Stimulated activated CD8-positive, alpha-beta memory T cell treated with anti-CD3 and anti-CD28 coated beads, Interleukin-4, amount 100 ng/mL, for 48 hours (primary cell): Measurements from ENCODE around the gene TRNAU1AP.
"Not testable (repeated sequence)": the region's sequence is repeated elsewhere in the genome, so short reads cannot be mapped to it uniquely, and the experiment has no call there.

Source experiments
- DNase-seq: peaks from one replicate; pipeline ENCODE4 v3.0.0-alpha.2; 2020

TRNAU1AP gene

DNA sequence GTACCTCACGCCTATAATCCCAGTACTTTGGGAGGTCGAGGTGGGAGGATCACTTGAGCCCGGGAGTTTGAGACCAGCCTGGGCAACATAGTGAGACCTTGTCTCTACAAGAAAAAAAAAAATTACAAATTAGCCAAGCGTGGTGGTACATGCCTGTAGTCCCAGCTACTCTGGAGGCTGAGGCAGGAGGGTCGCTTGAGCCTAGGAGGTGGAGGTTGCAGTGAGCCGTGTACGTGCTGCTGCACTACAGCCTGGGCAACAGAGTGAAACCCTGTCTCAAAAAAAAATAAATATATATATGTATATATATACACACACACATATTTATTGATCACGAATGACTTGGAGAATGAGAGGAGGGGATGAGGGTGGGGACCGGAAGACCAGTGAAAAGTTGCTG lies 30.3 kb upstream of the TRNAU1AP start:
- DNase-seq, result not testable (repeated sequence)

DNA sequence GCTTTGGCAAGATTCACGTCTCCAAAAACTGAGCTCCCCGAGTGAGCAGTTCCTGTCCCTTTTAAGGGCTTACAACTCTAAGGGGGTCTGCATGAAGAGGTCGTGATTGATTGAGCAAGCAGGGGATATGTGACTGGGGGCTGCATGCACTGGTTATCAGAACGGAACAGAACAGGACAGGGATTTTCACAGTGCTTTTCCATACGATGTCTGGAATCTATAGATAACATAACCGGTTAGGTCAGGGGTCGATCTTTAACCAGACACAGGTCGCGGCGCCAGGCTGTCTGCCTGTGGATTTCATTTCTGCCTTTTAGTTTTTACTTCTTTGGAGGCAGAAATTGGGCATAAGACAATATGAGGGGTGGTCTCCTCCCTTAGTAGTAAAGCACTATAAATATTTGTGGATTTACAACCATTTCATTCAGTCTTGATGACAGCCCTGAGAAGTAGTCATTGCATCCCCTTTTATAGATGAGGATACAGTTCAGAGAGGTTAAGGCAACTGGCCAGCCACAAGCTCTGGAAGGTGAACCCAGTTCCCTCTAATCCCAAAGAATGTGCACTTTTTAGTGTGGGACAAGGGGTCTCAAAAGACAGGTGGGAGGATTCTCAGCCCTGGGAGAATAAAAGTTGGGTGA lies 27.8 kb upstream of the TRNAU1AP start:
- DNase-seq, result not testable (repeated sequence)

DNA sequence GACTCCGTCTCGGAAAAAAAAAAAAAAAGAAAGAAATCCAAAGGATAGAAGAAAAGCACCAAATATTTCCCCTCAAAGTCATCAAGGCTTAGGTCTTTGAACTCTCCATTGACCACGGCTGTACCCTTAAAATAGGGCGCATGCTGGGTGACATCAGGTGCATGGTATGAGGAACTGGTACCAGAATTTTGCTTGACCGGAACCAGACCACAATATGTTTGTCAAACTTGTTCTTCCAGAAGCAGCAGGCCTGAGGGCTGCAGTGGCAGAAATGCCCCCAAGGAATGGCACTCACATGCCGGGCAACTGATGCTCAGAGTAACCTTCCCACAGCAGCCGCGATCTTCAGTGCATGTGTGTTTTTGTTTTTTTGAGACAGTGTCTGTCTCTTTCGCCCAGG lies 26.0 kb upstream of the TRNAU1AP start:
- no peak for DNase-seq

DNA sequence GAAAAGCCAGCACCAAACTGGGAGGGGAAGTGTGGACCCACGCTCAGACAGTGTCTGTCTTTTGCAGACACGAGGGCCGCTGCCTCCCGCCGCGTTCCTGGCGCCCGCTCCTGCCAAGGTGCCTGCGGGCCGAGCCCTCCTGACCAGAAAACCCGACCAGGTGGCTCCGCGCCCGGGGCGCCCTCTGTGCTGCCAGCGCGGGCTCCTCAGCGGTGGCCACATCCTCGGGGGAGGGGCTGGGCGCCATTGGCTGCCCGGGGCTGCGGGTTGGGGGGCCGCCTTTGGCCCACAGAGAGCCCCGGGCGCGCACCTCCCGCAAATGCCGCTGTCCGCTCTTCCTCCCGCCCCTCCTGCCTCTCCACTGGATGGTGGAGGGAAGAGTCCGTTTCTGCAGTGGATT lies 22.4 kb upstream of the TRNAU1AP start:
- DNase-seq, result no peak

DNA sequence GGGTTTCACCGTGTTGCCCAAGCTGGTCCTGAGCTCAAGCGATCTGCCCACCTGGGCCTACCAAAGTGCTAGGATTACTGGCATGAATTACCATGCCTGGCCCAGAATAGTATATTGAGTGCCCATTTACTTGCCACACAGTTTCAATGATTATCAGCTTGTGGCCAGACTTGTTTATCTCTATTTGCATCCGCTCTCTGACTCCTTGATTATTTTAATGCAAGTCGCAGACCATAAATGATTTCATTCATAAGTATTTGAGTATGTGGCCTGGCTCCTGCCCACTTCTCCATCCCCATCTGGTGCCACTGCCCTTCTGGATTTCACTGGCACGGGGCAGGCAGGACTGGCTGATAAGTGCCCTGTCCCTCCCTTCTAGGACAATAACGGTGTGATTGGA lies 18.2 kb upstream of the TRNAU1AP start:
- no peak for DNase-seq

DNA sequence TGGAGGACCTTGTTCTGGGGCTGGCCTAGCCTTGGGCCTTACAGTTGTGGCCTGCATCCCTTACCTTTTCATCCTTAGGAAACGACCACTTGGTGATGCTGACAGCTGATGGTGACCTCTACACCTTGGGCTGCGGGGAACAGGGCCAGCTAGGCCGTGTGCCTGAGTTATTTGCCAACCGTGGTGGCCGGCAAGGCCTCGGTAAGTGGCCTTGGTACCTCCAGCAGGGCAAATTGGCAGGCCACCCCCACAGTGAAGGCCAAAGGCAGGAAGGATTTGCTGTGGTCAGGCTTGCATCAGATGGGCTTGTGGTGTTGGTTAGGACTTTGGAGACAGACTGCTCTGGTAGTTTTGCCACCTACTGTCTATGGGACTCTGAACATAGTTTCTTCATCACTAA lies 17.7 kb upstream of the TRNAU1AP start:
- DNase-seq, result no peak

DNA sequence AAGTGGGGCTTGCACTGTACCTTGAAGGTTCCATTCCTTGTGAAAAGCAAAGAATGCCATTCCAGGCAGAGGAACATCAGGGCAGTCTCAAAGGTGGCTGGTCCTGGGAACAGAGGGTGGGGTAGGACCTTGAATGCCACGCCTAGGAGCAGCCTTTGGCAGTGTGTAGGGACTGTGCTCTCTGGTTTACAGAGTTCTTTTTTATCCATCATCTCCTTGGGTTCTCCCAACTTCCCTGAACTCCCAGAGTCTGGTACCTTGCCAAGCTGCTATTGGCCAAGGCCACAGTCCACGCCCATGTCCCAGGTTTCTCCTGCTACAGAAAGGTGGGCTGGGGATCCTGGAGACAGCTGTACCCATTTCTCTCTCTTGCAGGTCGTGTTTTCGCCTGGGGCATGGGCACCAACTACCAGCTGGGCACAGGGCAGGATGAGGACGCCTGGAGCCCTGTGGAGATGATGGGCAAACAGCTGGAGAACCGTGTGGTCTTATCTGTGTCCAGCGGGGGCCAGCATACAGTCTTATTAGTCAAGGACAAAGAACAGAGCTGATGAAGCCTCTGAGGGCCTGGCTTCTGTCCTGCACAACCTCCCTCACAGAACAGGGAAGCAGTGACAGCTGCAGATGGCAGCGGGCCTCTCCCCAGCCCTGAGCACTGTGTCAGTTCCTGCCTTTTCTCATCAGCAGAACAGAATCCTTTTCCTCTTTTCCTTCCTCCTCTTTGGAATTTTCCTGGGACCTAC lies 15.3 kb upstream of the TRNAU1AP start:
- DNase-seq, result no peak

DNA sequence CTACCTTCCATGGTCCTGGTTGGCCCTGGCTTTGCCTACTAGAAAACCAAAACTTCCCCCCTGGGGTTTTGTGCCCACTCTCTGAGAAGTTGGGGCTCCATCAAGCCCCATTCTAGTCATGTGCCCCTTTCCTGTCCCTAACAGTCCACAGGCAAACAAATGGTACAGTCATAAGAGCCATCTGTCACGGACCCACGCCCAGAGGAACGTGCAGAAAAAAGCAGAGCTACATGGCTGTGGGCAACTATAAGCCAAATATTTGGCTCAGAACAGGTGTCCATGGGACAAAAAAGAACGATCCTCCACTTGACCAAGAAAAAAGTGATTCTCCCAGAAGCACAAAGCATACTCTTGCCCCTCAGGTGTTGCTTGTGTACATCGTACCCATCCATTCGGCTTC lies 14.6 kb upstream of the TRNAU1AP start:
- DNase-seq, result no peak

DNA sequence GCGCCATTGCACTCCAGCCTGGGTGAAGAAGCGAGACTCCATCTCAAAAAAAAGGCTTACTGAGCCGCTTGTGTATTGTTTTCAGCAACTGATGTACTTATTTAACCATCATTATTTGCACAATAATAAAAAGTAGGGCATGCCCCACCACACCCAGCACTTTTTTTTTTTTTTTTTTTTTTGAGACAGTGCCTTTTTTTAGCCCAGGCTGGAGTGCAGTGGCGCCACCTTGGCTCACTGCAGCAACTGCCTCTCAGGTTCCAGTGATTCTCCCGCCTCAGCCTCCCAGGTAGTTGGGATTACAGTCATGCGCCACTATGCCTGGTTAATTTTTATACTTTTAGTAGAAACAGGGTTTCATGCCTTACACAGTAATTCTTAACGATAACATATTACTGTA lies 12.2 kb upstream of the TRNAU1AP start:
- no peak for DNase-seq

DNA sequence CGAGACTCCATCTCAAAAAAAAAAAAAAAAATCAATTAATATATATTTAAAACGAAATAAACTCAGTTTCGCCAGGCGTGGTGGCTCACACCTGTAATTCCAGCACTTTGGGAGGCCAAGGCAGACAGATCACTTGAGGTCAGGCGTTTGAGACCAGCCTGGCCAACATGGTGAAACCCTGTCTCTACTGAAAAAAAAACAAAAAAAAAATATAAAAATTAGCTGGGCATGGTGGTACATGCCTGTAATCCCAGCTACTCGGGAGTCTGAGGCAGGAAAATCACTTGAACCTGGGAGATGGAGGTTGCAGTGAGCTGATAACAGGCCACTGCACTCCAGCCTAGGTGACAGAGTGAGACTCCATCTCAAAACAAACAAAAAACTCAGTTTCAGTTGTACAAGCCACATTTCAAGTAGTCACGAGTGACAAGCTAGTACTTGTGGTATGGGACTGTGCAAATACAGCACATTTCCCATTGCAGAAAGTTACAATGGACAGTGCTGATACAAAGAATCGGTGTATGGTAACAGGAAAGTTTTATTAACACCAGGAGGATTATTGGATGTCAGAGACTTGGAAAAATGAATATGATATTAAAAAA lies 11.4 kb upstream of the TRNAU1AP start:
- not testable (repeated sequence) for DNase-seq

DNA sequence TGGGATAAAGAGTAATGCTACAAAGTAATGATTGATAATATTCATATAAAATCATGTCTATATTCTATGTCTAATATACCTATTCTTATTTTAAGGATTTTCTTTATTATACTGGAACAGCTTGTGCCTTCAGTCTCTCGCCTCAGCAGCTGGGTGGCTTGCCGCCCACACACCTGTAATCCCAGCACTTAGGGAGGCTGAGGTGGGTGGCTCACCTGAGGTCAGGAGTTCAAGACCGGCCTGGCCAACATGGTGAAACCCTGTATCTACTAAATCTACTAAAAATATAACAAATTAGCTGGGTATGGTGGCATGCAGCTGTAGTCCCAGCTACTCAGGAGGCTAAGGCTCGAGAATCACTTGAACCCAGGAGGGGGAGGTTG lies 7.6 kb upstream of the TRNAU1AP start:
- no peak for DNase-seq

DNA sequence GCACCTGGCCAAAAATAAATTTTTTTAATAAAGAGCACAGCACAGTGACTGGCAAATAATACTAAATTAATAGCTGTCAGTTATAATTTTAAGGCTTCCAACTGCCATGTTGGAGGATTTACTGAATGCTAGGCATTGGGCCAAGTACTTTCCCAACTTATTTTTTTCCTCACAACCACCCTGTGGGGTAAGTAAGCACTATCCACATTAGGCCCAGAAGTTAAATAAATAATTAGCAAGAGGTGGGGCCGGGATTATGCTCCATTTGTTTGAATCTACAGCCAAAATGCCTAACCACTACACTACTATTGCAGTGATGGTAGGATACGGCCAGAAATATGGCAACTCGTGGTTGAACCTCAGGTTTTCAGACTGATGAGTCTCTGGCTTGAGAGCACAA lies 4.6 kb upstream of the TRNAU1AP start:
- DNase-seq, result no peak

DNA sequence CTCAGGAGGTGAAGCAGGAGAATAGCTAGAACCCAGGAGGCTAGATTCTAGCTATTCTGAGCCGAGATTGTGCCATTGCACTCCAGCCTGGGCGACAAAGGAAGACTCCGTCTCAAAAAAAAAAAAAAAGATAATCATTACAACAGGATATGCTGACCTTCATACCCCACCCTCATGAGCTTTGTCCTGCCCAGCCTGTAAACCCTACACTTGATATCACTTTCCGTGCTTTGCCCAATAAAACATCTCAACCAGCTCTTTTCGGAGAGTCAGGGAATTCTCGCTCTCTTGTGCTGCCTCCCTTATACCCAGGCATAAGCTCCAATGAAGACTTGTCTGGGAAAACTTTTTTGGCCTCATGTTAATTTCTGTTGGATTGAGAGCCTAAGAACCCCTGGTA lies 1.5 kb upstream of the TRNAU1AP start:
- no peak for DNase-seq

DNA sequence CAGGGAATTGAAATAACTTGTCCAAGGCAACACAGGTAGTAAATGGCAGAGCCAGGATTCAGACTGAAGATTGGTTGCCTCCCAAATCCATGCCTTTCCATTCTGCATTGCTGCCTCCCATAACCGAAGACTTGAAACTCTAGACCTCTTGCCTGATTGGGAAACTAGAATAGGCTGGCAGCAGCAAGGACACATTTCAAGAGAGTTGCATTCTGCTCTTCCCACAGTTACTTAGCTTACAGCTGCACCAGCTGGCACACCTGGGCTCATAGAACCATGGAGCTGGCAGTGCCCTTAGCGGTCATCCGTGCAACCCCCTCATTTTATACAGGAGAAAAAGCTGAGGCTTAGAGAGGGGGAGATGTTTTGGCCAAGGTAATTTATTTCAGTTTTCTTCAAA lies 8.0 kb downstream of the TRNAU1AP start:
- no peak for DNase-seq

DNA sequence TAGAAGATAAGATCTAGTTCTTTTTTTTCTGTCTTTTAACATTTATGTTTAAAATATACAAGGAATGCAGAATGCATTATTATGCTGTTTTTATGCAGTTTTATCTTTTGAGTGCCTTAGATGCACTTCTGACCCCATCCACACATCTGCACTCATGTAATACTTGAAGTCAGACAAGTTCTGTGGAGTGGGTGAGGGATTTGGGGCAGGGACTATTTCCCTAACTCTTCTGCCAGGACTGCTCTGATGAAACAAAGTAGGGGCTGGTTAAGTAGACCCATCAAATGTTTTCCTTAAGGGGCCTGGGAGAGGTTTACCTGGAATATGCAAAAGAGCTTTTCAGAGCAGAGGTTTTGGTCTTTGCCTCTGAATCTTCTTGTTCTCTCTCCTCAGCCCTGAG lies 11.4 kb downstream of the TRNAU1AP start:
- DNase-seq, result no peak

DNA sequence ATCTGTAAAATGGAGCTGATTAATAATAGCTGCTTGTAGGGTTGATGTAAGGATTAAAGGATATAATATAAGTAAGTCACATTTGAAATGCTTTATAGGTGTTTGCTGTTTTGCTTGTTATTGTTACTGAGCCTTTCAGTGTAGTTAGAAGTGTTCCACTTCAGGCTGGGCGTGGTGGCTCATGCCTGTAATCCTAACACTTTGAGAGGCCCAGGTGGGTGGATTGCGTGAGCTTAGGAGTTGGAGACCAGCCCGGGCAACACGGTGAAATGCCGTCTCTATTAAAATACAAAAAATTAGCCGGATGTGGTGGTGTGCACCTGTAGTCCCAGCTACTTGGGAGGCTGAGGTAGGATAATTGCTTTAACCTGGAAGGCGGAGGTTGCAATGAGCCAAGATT lies 12.2 kb downstream of the TRNAU1AP start:
- DNase-seq, result no peak

DNA sequence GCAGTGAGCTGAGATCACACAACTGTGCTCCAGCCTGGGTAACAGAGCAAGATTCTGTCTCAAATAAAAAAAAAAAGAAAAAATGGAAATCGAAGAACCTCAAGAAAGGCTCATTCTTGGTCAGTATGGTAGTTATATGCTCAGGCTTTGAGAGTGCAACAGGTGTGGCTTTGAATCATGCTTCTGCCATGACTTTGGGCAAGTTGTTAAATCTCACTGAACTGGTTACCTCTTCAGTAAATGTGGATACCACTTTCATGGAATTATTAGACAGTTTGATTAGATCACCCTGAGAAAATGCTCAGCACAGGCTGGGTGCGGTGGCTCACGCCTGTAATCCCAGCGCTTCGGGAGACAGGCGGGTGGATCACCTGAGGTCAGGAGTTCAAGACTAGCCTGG lies 12.8 kb downstream of the TRNAU1AP start:
- DNase-seq, result no peak

DNA sequence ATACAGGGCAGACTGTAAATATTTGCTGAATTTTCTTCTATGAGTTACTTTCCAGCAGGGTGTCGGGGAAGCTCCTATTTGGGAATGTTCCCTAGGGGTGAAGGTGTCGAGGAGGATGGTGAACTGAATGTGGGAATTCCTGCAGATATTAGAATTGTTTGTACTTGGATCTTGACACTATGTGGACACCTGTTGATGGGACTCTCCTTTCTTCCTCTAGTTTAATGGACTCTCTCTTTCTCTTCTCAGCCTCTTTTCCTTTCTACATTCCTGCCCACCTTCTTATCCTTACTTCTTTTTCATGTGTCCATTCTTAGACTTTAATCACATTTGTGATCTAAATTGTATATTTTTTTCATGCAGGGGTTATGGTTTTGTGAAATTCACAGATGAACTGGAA lies 14.0 kb downstream of the TRNAU1AP start:
- no peak for DNase-seq

DNA sequence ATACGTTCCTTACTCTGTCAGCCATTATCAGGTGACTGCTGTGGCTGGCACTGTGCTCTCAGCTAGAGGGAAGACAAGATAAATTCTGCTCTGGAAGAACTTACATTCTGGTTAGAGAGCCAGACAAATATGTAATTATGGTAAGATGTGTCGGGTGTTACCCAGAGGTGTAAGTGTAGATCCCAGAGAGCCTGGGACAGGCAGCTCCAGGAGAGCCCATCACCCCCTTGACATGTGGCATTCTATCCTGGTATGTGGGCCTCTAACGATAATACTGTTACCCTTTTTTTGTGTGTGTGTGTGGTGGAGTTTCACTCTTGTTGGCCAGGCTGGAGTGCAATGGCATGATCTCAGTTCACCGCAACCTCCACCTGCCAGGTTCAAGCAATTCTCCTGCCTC lies 19.0 kb downstream of the TRNAU1AP start:
- DNase-seq, result no peak

DNA sequence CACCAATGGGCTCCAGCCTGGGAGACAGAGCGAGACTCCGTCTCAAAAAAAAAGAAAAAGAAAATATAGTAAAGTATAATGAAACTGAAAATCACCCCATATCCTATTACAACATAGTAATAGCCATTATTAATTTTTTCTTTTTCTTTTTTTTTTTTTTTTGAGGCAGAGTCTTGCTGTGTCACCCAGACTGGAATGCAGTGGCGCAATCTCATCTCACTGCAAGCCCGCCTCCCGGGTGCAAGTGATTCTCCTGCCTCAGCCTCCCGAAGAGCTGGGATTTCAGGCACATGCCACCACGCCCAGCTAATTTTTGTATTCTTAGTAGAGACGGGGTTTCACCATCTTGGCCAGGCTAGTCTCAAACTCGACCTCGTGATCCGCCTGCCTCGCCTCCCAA lies 20.0 kb downstream of the TRNAU1AP start:
- DNase-seq, result not testable (repeated sequence)

DNA sequence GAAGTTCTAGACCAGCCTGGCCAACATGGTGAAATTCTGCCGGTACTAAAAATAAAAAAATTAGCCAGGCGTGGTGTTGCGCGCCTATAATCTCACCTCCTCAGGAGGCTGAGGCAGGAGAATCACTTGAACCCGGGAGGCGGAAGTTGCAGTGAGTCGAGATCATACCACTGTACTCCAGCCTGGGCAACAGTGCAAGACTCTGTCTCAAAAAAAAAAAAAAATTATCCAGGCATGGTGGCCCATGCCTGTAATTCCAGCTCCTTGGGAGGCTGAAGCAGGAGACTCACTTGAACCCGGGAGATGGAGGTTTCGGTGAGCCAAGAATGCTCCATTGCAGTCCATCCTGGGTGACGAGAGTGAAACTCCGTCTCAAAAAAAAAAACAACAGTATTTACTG lies 20.7 kb downstream of the TRNAU1AP start:
- no peak for DNase-seq

DNA sequence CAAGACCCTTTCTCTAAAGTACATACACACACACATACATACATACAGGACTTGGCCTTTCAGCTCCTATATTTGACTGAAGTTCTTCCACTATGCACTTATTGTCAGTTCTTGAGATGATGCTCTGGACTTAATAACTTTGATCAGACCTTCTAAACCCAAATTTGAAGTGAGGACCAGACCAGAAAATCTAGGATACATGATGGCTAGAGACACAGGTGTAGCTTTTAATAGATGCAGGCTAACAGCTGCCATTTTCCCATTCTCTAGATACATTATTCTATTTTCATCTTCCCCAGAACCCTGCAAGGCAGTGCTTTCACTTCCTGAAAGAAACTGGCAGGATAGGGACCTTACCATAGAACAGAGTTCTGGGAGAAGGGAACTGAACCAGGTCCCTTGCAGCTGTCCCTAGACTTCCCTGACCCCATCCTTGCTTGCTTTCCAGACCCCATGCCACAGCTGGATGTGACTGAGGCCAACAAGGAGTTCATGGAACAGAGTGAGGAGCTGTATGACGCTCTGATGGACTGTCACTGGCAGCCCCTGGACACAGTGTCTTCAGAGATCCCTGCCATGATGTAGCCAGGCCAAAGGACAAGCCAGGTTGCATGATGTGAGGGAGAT lies 24.3 kb downstream of the TRNAU1AP start:
- DNase-seq, result peak; percentile 69

DNA sequence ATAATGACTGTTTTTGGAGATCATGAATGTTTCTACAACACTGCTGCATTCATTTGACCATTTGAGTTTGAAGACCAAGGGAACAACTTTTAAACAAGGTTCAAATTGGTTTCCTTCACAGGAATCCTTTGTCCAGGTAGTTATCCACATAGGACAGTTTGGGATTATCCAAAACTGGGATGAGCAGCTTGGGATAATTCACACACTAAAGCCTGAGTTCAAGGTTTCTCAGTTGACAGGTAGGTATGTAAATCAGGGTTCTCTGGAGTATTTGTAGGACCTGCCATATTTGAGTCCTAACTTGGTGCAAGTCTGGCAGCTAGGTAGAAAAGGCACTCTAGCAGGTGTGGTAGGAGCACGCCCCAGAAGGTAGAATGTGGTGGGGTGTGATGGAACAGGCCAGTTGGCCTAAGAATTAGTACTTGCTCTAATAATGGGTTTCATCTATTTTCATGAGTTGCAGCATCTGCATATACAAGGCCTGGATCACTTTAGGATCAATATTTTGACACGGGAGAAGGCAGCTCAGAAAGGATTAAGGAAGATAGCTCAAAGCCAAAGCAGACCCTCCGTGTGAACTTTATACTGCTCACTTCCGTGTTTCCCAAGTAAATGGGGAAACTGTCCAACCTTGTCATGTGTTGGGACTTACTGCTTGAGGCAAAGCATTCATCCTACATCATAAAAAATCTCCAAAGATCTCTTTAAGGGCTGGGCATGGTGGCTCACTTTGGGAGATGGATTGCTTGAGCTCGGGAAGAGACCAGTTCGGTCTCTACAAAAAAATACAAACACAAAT lies 25.1 kb downstream of the TRNAU1AP start:
- peak; percentile 62 for DNase-seq
